GM19397 (cell line): ENCODE measurements around the gene ATP5F1D.

Source experiments
- ATAC-seq: cut with Tn5 transposase; IDR thresholded peaks from one replicate; pipeline ENCODE4 v1.9.1; 2021; ENCODE audit warnings: mild to moderate bottlenecking, moderate library complexity; ENCODE audit not compliant: unreplicated experiment

ATP5F1D gene

GRCh38 chr19:1290196-1290702, 48.7 kb downstream of the ATP5F1D start:
- no peak for ATAC-seq

GRCh38 chr19:1290703-1291651, 49.4 kb downstream of the ATP5F1D start:
- no peak for ATAC-seq

- no peak for ATAC-seq
Observed at GRCh38 chr19:1291761-1292418, 50.3 kb downstream of the ATP5F1D start.

- no peak for ATAC-seq
Observed at GRCh38 chr19:1292419-1293151, 51.0 kb downstream of the ATP5F1D start.

- ATAC-seq: no peak
Observed at GRCh38 chr19:1293782-1294604, 52.4 kb downstream of the ATP5F1D start.
